IMR-90 (cell line): ENCODE data around the gene EDN3. TPM values are rescaled to one million over a fixed set of nuclear protein-coding genes. Genes with fewer than 3 reads are reported as not detected.

ENCODE experiments used
- ATAC-seq: fragments of 200-7000 bp; cut with Tn5 transposase; 2 replicates; pipeline ENCODE4 v1.9.1; 2020; ENCODE audit warnings: low read depth, mild to moderate bottlenecking, moderate library complexity
- BruUV-seq: library from RNA; stranded (reverse); fragments of 400-500 nt; replicated peaks from 2 replicates; lab custom pipeline; 2021; lab: Mats Ljungman, UMichigan
- CTCF ChIA-PET: fragments of 300-600 bp; formaldehyde crosslinking; extraction: SDS; loops from one replicate; lab custom pipeline; 2021; ENCODE audit warnings: antibody characterized with exemption; lab: Yijun Ruan, JAX
- POLR2A ChIA-PET: fragments of 300-600 bp; sonication (Branson Sonifier 250); formaldehyde crosslinking; loops from one replicate; lab custom pipeline; 2022; ENCODE audit warnings: antibody characterized with exemption; ENCODE audit not compliant: unreplicated experiment; lab: Charles Lee
- DNase-seq: peaks from one replicate; pipeline ENCODE4 v3.0.0; 2013
- H2AFZ ChIP-seq: replicated peaks from 2 replicates; pipeline ENCODE3; 2013; ENCODE audit warnings: low read length, mild to moderate bottlenecking; ENCODE audit not compliant: poor library complexity
- H2AK5ac ChIP-seq: 2 replicates; pipeline ENCODE4 v1.6.1; 2013; ENCODE audit warnings: low read depth, low read length, inconsistent platforms
- H2AK9ac ChIP-seq: replicated peaks from 2 replicates; pipeline ENCODE3; 2013; ENCODE audit warnings: mild to moderate bottlenecking, low read depth, low read length, moderate library complexity; ENCODE audit not compliant: poor library complexity
- H2BK120ac ChIP-seq: 2 replicates; pipeline ENCODE4 v1.6.1; 2013; ENCODE audit warnings: low read depth, low read length, inconsistent platforms
- H2BK15ac ChIP-seq: 3 replicates; pipeline ENCODE4 v1.6.1; 2013; ENCODE audit warnings: low read depth, low read length, inconsistent platforms
- H2BK20ac ChIP-seq: 2 replicates; pipeline ENCODE4 v1.6.1; 2013; ENCODE audit warnings: low read depth, mild to moderate bottlenecking, inconsistent platforms, low read length, moderate library complexity
- H2BK5ac ChIP-seq: 2 replicates; pipeline ENCODE4 v1.6.1; 2013; ENCODE audit warnings: mild to moderate bottlenecking, low read depth, low read length, inconsistent platforms; ENCODE audit not compliant: poor library complexity, severe bottlenecking
- H3K14ac ChIP-seq: replicated peaks from 2 replicates; pipeline ENCODE4 v1.6.1; 2013; ENCODE audit warnings: low read depth, low read length, inconsistent platforms
- H3K18ac ChIP-seq: 2 replicates; pipeline ENCODE4 v1.6.1; 2013; ENCODE audit warnings: low read depth, low read length, control low read depth
- H3K23ac ChIP-seq: 2 replicates; pipeline ENCODE4 v1.6.1; 2013; ENCODE audit warnings: low read depth, low read length, inconsistent platforms
- H3K27ac ChIP-seq: 2 replicates; pipeline ENCODE4 v1.5.1; 2013; ENCODE audit warnings: mild to moderate bottlenecking, control low read depth, low read length; ENCODE audit not compliant: insufficient read depth
- H3K27me3 ChIP-seq: 2 replicates; pipeline ENCODE4 v1.6.1; 2013; ENCODE audit warnings: low read length; ENCODE audit not compliant: control insufficient read depth, insufficient read depth
- H3K36me3 ChIP-seq: 2 replicates; pipeline ENCODE4 v1.6.1; 2013; ENCODE audit warnings: low read length, mixed read lengths; ENCODE audit not compliant: control insufficient read depth, insufficient read depth
- H3K4ac ChIP-seq: 2 replicates; pipeline ENCODE4 v1.6.1; 2013; ENCODE audit warnings: low read depth, low read length, inconsistent platforms
- H3K4me1 ChIP-seq: 2 replicates; pipeline ENCODE4 v1.6.1; 2013; ENCODE audit warnings: low read length, mixed read lengths; ENCODE audit not compliant: control insufficient read depth, insufficient read depth
- H3K4me2 ChIP-seq: 2 replicates; pipeline ENCODE4 v1.6.1; 2013; ENCODE audit warnings: low read depth, mild to moderate bottlenecking, control low read depth, low read length, moderate library complexity
- H3K4me3 ChIP-seq: 2 replicates; pipeline ENCODE4 v1.5.1; 2013; ENCODE audit warnings: low read depth, mild to moderate bottlenecking, control low read depth, low read length, moderate library complexity; ENCODE audit not compliant: insufficient read depth
- H3K56ac ChIP-seq: 2 replicates; pipeline ENCODE4 v1.6.1; 2013; ENCODE audit warnings: low read length, inconsistent platforms; ENCODE audit not compliant: insufficient read depth; ENCODE audit errors: extremely low read depth
- H3K79me1 ChIP-seq, 2 experiments: 2 replicates each; pipeline ENCODE4 v1.6.1; 2013; ENCODE audit warnings: low read length in 2 of 2, inconsistent platforms in 1 of 2, low read depth in 1 of 2
- H3K9ac ChIP-seq: 2 replicates; pipeline ENCODE4 v1.6.1; 2013; ENCODE audit warnings: low read depth, low read length, control low read depth
- H3K9me1 ChIP-seq: 2 replicates; pipeline ENCODE4 v1.6.1; 2013; ENCODE audit warnings: low read length, inconsistent platforms; ENCODE audit not compliant: insufficient read depth
- H3K9me3 ChIP-seq: 2 replicates; pipeline ENCODE4 v1.6.1; 2013; ENCODE audit warnings: low read length; ENCODE audit not compliant: control insufficient read depth, insufficient read depth
- H4K20me1 ChIP-seq: 2 replicates; pipeline ENCODE4 v1.6.1; 2013; ENCODE audit warnings: low read length, inconsistent platforms; ENCODE audit not compliant: insufficient read depth
- H4K5ac ChIP-seq: 2 replicates; pipeline ENCODE4 v1.6.1; 2013; ENCODE audit warnings: mild to moderate bottlenecking, low read depth, low read length, control low read depth
- H4K8ac ChIP-seq, 2 experiments: 2 replicates each; pipeline ENCODE4 v1.6.1; 2013; ENCODE audit warnings: low read depth in 2 of 2, low read length in 2 of 2, control low read depth in 1 of 2, inconsistent platforms in 1 of 2
- H4K91ac ChIP-seq: 2 replicates; pipeline ENCODE4 v1.6.1; 2013; ENCODE audit warnings: low read depth, low read length, inconsistent platforms; ENCODE audit not compliant: insufficient read depth
- BHLHE40 ChIP-seq: fragments of 150-350 bp; IDR thresholded peaks from 2 replicates; pipeline ENCODE4 v1.6.1; 2016; ENCODE audit warnings: mild to moderate bottlenecking, low read depth, low read length
- CEBPB ChIP-seq: IDR thresholded peaks from 2 replicates; pipeline ENCODE4 v1.6.1; 2012; ENCODE audit warnings: low read depth, low read length, improper control_type of control experiment
- CHD1 ChIP-seq: IDR thresholded peaks from 2 replicates; pipeline ENCODE4 v1.6.1; 2012; ENCODE audit warnings: low read depth, low read length, improper control_type of control experiment
- CTCF ChIP-seq: conservative IDR thresholded peaks from 2 replicates; pipeline ENCODE4 v1.5.1; 2012; ENCODE audit warnings: mild to moderate bottlenecking, low read depth, low read length, improper control_type of control experiment
- ELK1 ChIP-seq: fragments of 150-350 bp; IDR thresholded peaks from 2 replicates; pipeline ENCODE4 v1.6.1; 2016; ENCODE audit warnings: low read depth, mild to moderate bottlenecking, low read length, moderate library complexity, borderline replicate concordance
- FOS ChIP-seq: fragments of 150-350 bp; IDR thresholded peaks from 2 replicates; pipeline ENCODE4 v1.6.1; 2016; ENCODE audit warnings: low read depth, low read length
- MAFK ChIP-seq: IDR thresholded peaks from 2 replicates; pipeline ENCODE4 v1.6.1; 2012; ENCODE audit warnings: low read depth, low read length, improper control_type of control experiment
- MAZ ChIP-seq: IDR thresholded peaks from 2 replicates; pipeline ENCODE4 v1.6.1; 2012; ENCODE audit warnings: low read depth, mild to moderate bottlenecking, low read length, improper control_type of control experiment, moderate library complexity, borderline replicate concordance
- MXI1 ChIP-seq: IDR thresholded peaks from 2 replicates; pipeline ENCODE4 v1.6.1; 2012; ENCODE audit warnings: low read depth, mild to moderate bottlenecking, low read length, moderate library complexity, borderline replicate concordance
- NFE2L2 ChIP-seq: fragments of 150-350 bp; IDR thresholded peaks from 2 replicates; pipeline ENCODE4 v1.6.1; 2016; ENCODE audit warnings: low read depth, mild to moderate bottlenecking, low read length
- POLR2A ChIP-seq: IDR thresholded peaks from 2 replicates; pipeline ENCODE4 v1.6.1; 2012; ENCODE audit warnings: mild to moderate bottlenecking, low read depth, low read length
- RAD21 ChIP-seq: IDR thresholded peaks from 2 replicates; pipeline ENCODE4 v1.6.1; 2012; ENCODE audit warnings: low read length, improper control_type of control experiment
- RCOR1 ChIP-seq: IDR thresholded peaks from 2 replicates; pipeline ENCODE4 v1.6.1; 2012; ENCODE audit warnings: mild to moderate bottlenecking, low read length, improper control_type of control experiment; ENCODE audit not compliant: insufficient replicate concordance
- RFX5 ChIP-seq: IDR thresholded peaks from 2 replicates; pipeline ENCODE4 v1.8.0; 2012; ENCODE audit warnings: low read depth, mild to moderate bottlenecking, low read length, moderate library complexity
- SMC3 ChIP-seq: fragments of 150-350 bp; IDR thresholded peaks from 2 replicates; pipeline ENCODE4 v1.6.1; 2016; ENCODE audit warnings: low read depth, mild to moderate bottlenecking, antibody characterized with exemption, low read length, moderate library complexity
- USF2 ChIP-seq: fragments of 150-350 bp; IDR thresholded peaks from 2 replicates; pipeline ENCODE4 v1.6.1; 2017; ENCODE audit warnings: mild to moderate bottlenecking, antibody characterized with exemption, low read length, low read depth
- WGBS, 2 experiments: methylation state at CpG; one replicate each; pipeline versions ENCODE4 v1.1.5 to v1.1.7; 2013; ENCODE audit warnings: missing lambda C conversion rate in 2 of 2; ENCODE audit not compliant: insufficient read length in 1 of 2; ENCODE audit errors: extremely low coverage in 2 of 2; 5-methylcytosine and 5-hydroxymethylcytosine counted together
- dilution Hi-C: fragments of 300-500 bp; cut with HindIII; formaldehyde crosslinking; loops from one replicate; pipeline ENCODE4 v1.14.3; 2018; ENCODE audit warnings: low sequenced_read_pairs; ENCODE audit not compliant: unreplicated experiment
- in situ Hi-C: fragments of 300-500 bp; cut with MboI; formaldehyde crosslinking; loops from 3 replicates; pipeline ENCODE4 v1.14.3; 2019; ENCODE audit warnings: low sequenced_read_pairs, inconsistent platforms, mixed read lengths
- intact Hi-C: fragments of 100-400 bp; cut with micrococcal nuclease; formaldehyde crosslinking; loops from 2 replicates; pipeline ENCODE4 v1.10.0; 2022
- polyA plus RNA-seq, 3 experiments: library from polyadenylated mRNA; depleted of rRNA; stranded (reverse); fragments of >200 nt; gene quantifications; 2 replicates each; pipeline ENCODE4 v1.2.3, GENCODE V29; 2012; ENCODE audit warnings: low replicate concordance in 1 of 3
- total RNA-seq: library from RNA; depleted of rRNA; stranded (reverse); fragments of >200 nt; gene quantifications from 2 replicates; pipeline ENCODE4 v1.2.3, GENCODE V29; 2012

Gene EDN3
- total and polyA plus RNA-seq, 2 of the 4 experiments (the other 2 are of a cell fraction): not detected

GRCh38 chr20:59309218-59309617 lies 8.8 kb downstream of the EDN3 start:
- Histone ChIP-seq H2AK9ac (no peak overlapping the region), H3K18ac (no peak overlapping the region), H4K8ac (no peak overlapping the region), H2BK120ac (no peak overlapping the region), H3K9me3 (peaks cover 2% of the 10 kb centered on the region; the same call in 1 of the 2 replicates), H3K4me3 (no peak overlapping the region), H3K27me3 (no peaks in the 10 kb centered on the region), H2BK15ac (no peak overlapping the region), H4K20me1 (no peaks in the 10 kb centered on the region), H4K91ac (no peak overlapping the region), H2BK20ac (no peak overlapping the region), H3K79me1 (no peaks in the 10 kb centered on the region), H4K5ac (no peak overlapping the region), H3K9me1 (no peaks in the 10 kb centered on the region), H3K36me3 (no peaks in the 10 kb centered on the region), H3K9ac (no peak overlapping the region), H3K4me2 (no peak overlapping the region), H2BK5ac (no peak overlapping the region), H3K4ac (no peak overlapping the region), H2AFZ (no peak overlapping the region), H3K23ac (no peak overlapping the region), H3K14ac (no peak overlapping the region), H3K27ac (no peak overlapping the region), H2AK5ac (no peak overlapping the region), H3K56ac (no peak overlapping the region), H3K4me1 (no peaks in the 10 kb centered on the region)
- TF ChIP-seq RAD21 (no peak), POLR2A (no peak), MAFK (no peak), SMC3 (no peak), RCOR1 (no peak), NFE2L2 (no peak), FOS (no peak), BHLHE40 (no peak), CEBPB (no peak), MAZ (no peak), ELK1 (no peak), RFX5 (no peak), CHD1 (no peak), USF2 (no peak), CTCF (no peak), MXI1 (no peak)
- intact Hi-C loops: no loop called here
- DNase-seq (no peak), ATAC-seq (no peak)
- BruUV-seq: no TSS peak
- ChIA-PET CTCF (no interaction called here), POLR2A (no interaction called here)
- no CpG with 5 or more reads among the region's 3 CpGs for WGBS, 2 experiments
- in situ Hi-C loops: no loop called here
- dilution Hi-C loops: no loop called here
